ENCODE data around the gene TJP2.

GRCh38 chr9:69184266-69184665 lies 10.2 kb downstream of the TJP2 start:
- TF ChIP-seq CTCF (IDR thresholded peaks at IDR 0.05) = no peak
- no peak for TF ChIP-seq POLR2A (IDR thresholded peaks at IDR 0.05)

Measured in lower leg skin (tissue), 3 donors.